Mesenchymal stem cell (in vitro differentiated cells and primary cell): ENCODE data around the gene AIG1.

Source experiments
- DNase-seq: peaks from one replicate; pipeline ENCODE4 v3.0.0-alpha.2; 2013
- H2AFZ ChIP-seq: one replicate; pipeline ENCODE4 v1.6.1; 2013; ENCODE audit warnings: low read depth, mild to moderate bottlenecking, control low read depth, inconsistent platforms, low read length, moderate library complexity
- H2AK5ac ChIP-seq: 2 replicates; pipeline ENCODE4 v1.6.1; 2013; ENCODE audit warnings: low read length, moderate library complexity, mild to moderate bottlenecking, inconsistent platforms; ENCODE audit not compliant: severe bottlenecking
- H2BK120ac ChIP-seq: one replicate; pipeline ENCODE4 v1.6.1; 2013; ENCODE audit warnings: low read depth, mild to moderate bottlenecking, inconsistent platforms, low read length, moderate library complexity
- H2BK12ac ChIP-seq, 2 experiments: one replicate each; pipeline ENCODE4 v1.6.1; 2013; ENCODE audit warnings: inconsistent platforms in 2 of 2, low read length in 2 of 2, mild to moderate bottlenecking in 2 of 2, moderate library complexity in 2 of 2, control low read depth in 1 of 2
- H2BK15ac ChIP-seq: one replicate; pipeline ENCODE4 v1.6.1; 2013; ENCODE audit warnings: mild to moderate bottlenecking, low read depth, inconsistent platforms; ENCODE audit not compliant: poor library complexity, severe bottlenecking
- H2BK5ac ChIP-seq: 2 replicates; pipeline ENCODE4 v1.6.1; 2013; ENCODE audit warnings: low read depth, mild to moderate bottlenecking, low read length, control low read depth, inconsistent platforms; ENCODE audit not compliant: poor library complexity, severe bottlenecking
- H3K14ac ChIP-seq, 2 experiments: one replicate each; pipeline ENCODE4 v1.6.1; 2013; ENCODE audit warnings: inconsistent platforms in 2 of 2, low read length in 2 of 2, control low read depth in 1 of 2, mild to moderate bottlenecking in 1 of 2, moderate library complexity in 1 of 2
- H3K18ac ChIP-seq, 2 experiments: one replicate each; pipeline ENCODE4 v1.6.1; 2013; ENCODE audit warnings: inconsistent platforms in 2 of 2, low read length in 2 of 2, control low read depth in 1 of 2, low read depth in 1 of 2, mild to moderate bottlenecking in 1 of 2
- H3K23ac ChIP-seq, 2 experiments: one replicate each; pipeline ENCODE4 v1.6.1; 2013; ENCODE audit warnings: inconsistent platforms in 2 of 2, low read length in 2 of 2, mild to moderate bottlenecking in 2 of 2, moderate library complexity in 2 of 2, control low read depth in 1 of 2
- H3K27ac ChIP-seq: 2 replicates; pipeline ENCODE4 v1.5.1; 2013; ENCODE audit warnings: mild to moderate bottlenecking, moderate library complexity, low read length, control low read depth, inconsistent platforms; ENCODE audit not compliant: poor library complexity, severe bottlenecking
- H3K27me3 ChIP-seq, 2 experiments: 2 replicates each; pipeline versions ENCODE4 v1.6.1 to v1.7.0; 2013; ENCODE audit warnings: low read length in 2 of 2, mild to moderate bottlenecking in 2 of 2, moderate library complexity in 2 of 2, control low read depth in 1 of 2, inconsistent platforms in 1 of 2; ENCODE audit not compliant: control insufficient read depth in 1 of 2, insufficient read depth in 1 of 2
- H3K36me3 ChIP-seq, 2 experiments: 2 replicates each; pipeline versions ENCODE4 v1.6.1 to v1.7.0; 2013; ENCODE audit warnings: low read length in 2 of 2, control low read depth in 1 of 2, inconsistent platforms in 1 of 2, low read depth in 1 of 2, mild to moderate bottlenecking in 1 of 2; ENCODE audit not compliant: insufficient read depth in 2 of 2, control insufficient read depth in 1 of 2
- H3K4ac ChIP-seq, 2 experiments: one replicate each; pipeline ENCODE4 v1.6.1; 2013; ENCODE audit warnings: inconsistent platforms in 2 of 2, low read length in 2 of 2, mild to moderate bottlenecking in 2 of 2, moderate library complexity in 2 of 2, control low read depth in 1 of 2, low read depth in 1 of 2
- H3K4me1 ChIP-seq: 2 replicates; pipeline ENCODE4 v1.6.1; 2013; ENCODE audit warnings: low read depth, low read length, control low read depth; ENCODE audit not compliant: control insufficient read depth, insufficient read depth
- H3K4me2 ChIP-seq: 2 replicates; pipeline ENCODE4 v1.6.1; 2013; ENCODE audit warnings: low read length, mild to moderate bottlenecking, inconsistent platforms; ENCODE audit not compliant: poor library complexity, severe bottlenecking
- H3K4me3 ChIP-seq, 2 experiments: 2 replicates each; pipeline versions ENCODE4 v1.5.1 to v1.7.0; 2013; ENCODE audit warnings: low read length in 2 of 2, mild to moderate bottlenecking in 2 of 2, control low read depth in 1 of 2, low read depth in 1 of 2; ENCODE audit not compliant: insufficient read depth in 1 of 2
- H3K79me1 ChIP-seq: replicated peaks from 2 replicates; pipeline ENCODE4 v1.6.1; 2013; ENCODE audit warnings: mild to moderate bottlenecking, control low read depth, low read length, inconsistent platforms; ENCODE audit not compliant: poor library complexity, severe bottlenecking
- H3K9ac ChIP-seq: 2 replicates; pipeline ENCODE4 v1.7.0; 2013; ENCODE audit warnings: mild to moderate bottlenecking, low read length, moderate library complexity
- H3K9me3 ChIP-seq: 2 replicates; pipeline ENCODE4 v1.7.0; 2013; ENCODE audit warnings: mild to moderate bottlenecking, low read length; ENCODE audit not compliant: control insufficient read depth
- H4K8ac ChIP-seq: one replicate; pipeline ENCODE4 v1.6.1; 2013; ENCODE audit warnings: inconsistent platforms, mild to moderate bottlenecking, low read length, moderate library complexity
- H4K91ac ChIP-seq: one replicate; pipeline ENCODE4 v1.6.1; 2013; ENCODE audit warnings: mild to moderate bottlenecking, low read length, inconsistent platforms
- WGBS: methylation state at CpG from one replicate; pipeline ENCODE4 v1.1.7; 2013; ENCODE audit warnings: mixed read lengths; 5-methylcytosine and 5-hydroxymethylcytosine counted together

The AIG1 gene

DNA sequence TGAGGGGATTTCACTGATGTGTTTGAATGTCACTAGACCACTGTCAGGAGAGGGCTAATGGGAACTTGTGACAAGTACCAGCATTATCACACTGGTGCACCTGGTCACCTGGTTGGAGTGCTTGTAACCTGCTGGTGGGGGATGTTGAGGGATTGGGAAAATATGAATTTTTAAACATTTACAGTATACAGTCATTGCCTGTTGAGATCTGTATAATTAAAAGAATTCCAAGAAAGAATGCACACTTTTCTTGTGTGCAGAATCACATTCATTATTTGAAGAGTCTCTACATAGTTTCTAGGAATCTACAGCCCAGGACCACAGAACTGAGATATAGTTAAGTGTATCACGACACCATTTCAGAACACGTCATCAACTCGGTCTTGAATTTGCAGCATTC lies 118.4 kb downstream of the AIG1 start:
- Histone ChIP-seq H2BK12ac (no peak overlapping the region), H2AFZ (no peak overlapping the region), H4K8ac (no peak overlapping the region), H4K91ac (no peak overlapping the region), H3K4me3 (no peak overlapping the region), H3K4me2 (no peak overlapping the region), H2BK120ac (no peak overlapping the region), H3K4ac (no peak overlapping the region), H3K4me1 (peaks cover 14% of the 10 kb centered on the region), H2AK5ac (peak overlapping the region; percentile 53), H2BK5ac (no peak overlapping the region), H3K14ac (no peak overlapping the region), H3K23ac (no peak overlapping the region), H3K27me3 (peaks cover 0 to 4% of the 10 kb centered on the region in 2 experiments), H3K18ac (no peak overlapping the region), H3K9me3 (peaks cover 13% of the 10 kb centered on the region), H3K79me1 (peaks cover 8% of the 10 kb centered on the region), H2BK15ac (no peak overlapping the region), H3K36me3 (no peaks in the 10 kb centered on the region), H3K27ac (no peak overlapping the region), H3K9ac (no peak overlapping the region)
- DNase-seq: no peak
- WGBS: 100% methylated on average over 2 of the region's 3 CpGs

- Histone ChIP-seq H3K9me3 (peaks cover 5% of the 10 kb centered on the region), H4K8ac (no peak overlapping the region), H2BK5ac (no peak overlapping the region), H2AFZ (no peak overlapping the region), H3K36me3 (no peaks in the 10 kb centered on the region), H3K23ac (no peak overlapping the region), H3K27me3 (peaks cover 0 to 4% of the 10 kb centered on the region in 2 experiments), H2AK5ac (no peak overlapping the region), H2BK12ac (no peak overlapping the region), H3K4ac (no peak overlapping the region), H4K91ac (no peak overlapping the region), H2BK15ac (no peak overlapping the region), H3K79me1 (peaks cover 9% of the 10 kb centered on the region), H3K27ac (no peak overlapping the region), H3K4me3 (no peak overlapping the region), H3K9ac (peak overlapping the region; percentile 5), H3K18ac (no peak overlapping the region), H2BK120ac (no peak overlapping the region), H3K4me1 (peaks cover 14% of the 10 kb centered on the region), H3K14ac (no peak overlapping the region), H3K4me2 (no peak overlapping the region)
- WGBS: 86% methylated on average over 2 of the region's 3 CpGs
- DNase-seq: no peak
Observed at GRCh38 chr6:143179901-143180612, 119.4 kb downstream of the AIG1 start.

DNA sequence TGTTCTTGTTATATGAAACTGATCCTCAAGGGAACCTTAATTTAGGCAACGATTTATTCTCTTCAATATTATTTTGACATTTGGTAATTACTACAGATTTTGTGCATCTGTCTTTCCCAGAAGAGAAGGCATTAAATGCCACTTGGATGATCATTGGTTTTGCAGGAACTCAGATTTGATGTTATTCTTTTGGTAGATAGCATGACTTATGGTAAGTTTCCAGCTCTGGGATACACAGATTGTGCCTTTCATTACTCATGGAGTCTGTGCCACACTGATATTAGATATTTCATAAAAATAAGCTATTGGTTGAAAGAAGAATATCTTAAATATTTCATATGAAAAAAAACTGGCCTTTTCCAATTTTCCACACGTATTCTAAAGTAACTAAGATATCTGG lies 120.1 kb downstream of the AIG1 start:
- peaks cover 13% of the 10 kb centered on the region for H3K4me1 ChIP-seq
- peak overlapping the region; percentile 61 for H3K9ac ChIP-seq
- no peak overlapping the region for H4K91ac ChIP-seq
- WGBS: 100% methylated on average over 1 of the region's 2 CpGs
- H3K9me3 ChIP-seq: peaks cover 4% of the 10 kb centered on the region
- no peak overlapping the region for H3K18ac ChIP-seq
- no peaks in the 10 kb centered on the region for H3K36me3 ChIP-seq
- no peak overlapping the region for H2BK12ac ChIP-seq
- no peak overlapping the region for H2BK5ac ChIP-seq
- H2AK5ac ChIP-seq: no peak overlapping the region
- no peak for DNase-seq
- no peak overlapping the region for H3K27ac ChIP-seq
- H3K14ac ChIP-seq: no peak overlapping the region
- no peak overlapping the region for H2AFZ ChIP-seq
- no peak overlapping the region for H3K4me3 ChIP-seq
- H3K4ac ChIP-seq: no peak overlapping the region
- no peak overlapping the region for H3K23ac ChIP-seq
- peaks cover 9% of the 10 kb centered on the region for H3K79me1 ChIP-seq
- H2BK120ac ChIP-seq: no peak overlapping the region
- H2BK15ac ChIP-seq: no peak overlapping the region
- H4K8ac ChIP-seq: no peak overlapping the region
- H3K4me2 ChIP-seq: no peak overlapping the region
- peaks cover 0 to 4% of the 10 kb centered on the region in 2 experiments for H3K27me3 ChIP-seq

DNA sequence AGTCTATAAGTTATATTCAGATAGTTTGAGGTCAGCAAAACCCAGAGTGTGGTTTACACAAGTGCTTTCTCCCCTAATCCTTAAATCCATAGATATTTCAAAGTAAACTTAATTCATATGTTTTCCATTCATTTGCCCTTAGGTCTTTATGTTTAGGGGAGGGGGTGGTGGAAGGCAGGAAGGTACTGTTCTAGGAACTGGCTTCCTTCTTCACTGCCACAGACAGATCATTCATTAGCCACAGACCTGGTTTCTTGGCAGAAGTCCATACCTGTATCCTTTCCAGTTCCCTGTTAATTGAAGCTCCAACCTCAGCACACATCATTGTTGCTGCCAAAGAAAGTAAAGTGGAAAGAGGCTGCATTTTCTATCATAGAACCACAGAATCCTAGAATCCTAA lies 123.0 kb downstream of the AIG1 start:
- Histone ChIP-seq H3K18ac (no peak overlapping the region), H2BK15ac (no peak overlapping the region), H3K36me3 (no peaks in the 10 kb centered on the region), H2BK120ac (no peak overlapping the region), H2BK12ac (no peak overlapping the region), H2AK5ac (no peak overlapping the region), H3K79me1 (peaks cover 6% of the 10 kb centered on the region), H3K9ac (no peak overlapping the region), H3K4me2 (no peak overlapping the region), H3K23ac (no peak overlapping the region), H3K4me3 (no peak overlapping the region), H4K91ac (no peak overlapping the region), H3K9me3 (no peaks in the 10 kb centered on the region), H3K27ac (no peak overlapping the region), H3K14ac (no peak overlapping the region), H3K27me3 (peaks cover 0 to under 1% of the 10 kb centered on the region in 2 experiments), H4K8ac (no peak overlapping the region), H2AFZ (no peak overlapping the region), H3K4ac (no peak overlapping the region), H3K4me1 (peaks cover 6% of the 10 kb centered on the region), H2BK5ac (no peak overlapping the region)
- DNase-seq: no peak
